CD1c-positive myeloid dendritic cell (primary cell): ENCODE results near the gene OSBPL1A.
A peak's percentile ranks its signal among the peaks of the same experiment; 100 is the strongest.

Source experiments
- DNase-seq: peaks from one replicate; pipeline ENCODE4 v3.0.0-alpha.2; 2016; ENCODE audit errors: extremely low spot score

OSBPL1A gene

DNA sequence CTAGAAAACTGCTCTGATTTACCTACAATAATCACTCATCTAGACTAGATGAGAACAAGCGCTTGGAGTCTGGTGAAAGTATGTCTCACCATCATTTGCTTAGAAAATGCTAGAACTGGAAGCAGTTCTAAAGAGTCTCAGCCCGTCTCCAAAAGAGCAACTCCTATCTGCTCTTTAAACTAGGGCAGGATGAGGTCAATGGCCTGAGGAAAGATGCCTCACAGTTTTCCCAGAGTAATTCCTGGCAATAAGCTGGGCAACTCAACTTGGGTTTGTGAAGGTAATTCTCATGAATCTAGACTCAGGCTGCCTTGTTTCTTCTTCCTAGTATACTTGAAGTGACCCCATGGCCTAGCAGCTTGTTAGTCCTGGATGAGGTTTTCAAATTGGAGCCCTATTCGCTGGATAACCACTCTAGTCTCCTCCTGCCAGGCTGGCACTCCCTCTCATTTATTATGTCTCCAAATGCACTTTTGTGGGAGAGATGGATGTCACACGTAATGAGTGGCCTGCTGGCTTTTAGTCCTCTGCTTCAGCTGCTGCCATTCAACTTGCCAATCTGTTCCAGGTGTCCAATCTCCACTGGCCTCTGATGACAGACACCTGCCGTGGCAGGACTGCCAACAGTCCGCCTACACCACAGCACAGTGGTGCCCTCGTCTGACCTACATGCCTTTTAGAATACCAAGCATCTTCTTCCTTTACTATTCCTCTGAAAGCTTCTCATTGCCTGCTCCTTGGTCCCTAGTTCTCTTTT, 177.9 kb downstream of the OSBPL1A start:
- DNase-seq, result no peak

DNA sequence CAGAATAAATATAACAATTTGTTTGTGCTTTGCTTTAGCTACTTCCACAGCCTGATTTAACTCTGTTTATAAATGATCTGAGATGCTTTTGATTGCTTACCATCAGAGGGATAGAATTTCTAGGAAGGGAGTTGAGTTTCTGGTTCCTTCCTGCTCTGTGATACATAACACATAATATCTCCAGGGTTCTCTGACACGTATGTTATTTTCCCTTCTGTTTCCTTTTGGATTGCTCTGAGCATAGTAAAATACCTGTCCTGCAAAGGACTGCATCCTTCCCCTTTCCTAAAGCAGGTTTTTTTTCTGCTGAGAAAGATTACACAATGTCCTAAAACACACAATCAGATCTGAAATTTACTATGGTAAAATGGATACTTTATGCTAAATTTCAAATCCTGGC, 182.7 kb downstream of the OSBPL1A start:
- DNase-seq, result no peak

DNA sequence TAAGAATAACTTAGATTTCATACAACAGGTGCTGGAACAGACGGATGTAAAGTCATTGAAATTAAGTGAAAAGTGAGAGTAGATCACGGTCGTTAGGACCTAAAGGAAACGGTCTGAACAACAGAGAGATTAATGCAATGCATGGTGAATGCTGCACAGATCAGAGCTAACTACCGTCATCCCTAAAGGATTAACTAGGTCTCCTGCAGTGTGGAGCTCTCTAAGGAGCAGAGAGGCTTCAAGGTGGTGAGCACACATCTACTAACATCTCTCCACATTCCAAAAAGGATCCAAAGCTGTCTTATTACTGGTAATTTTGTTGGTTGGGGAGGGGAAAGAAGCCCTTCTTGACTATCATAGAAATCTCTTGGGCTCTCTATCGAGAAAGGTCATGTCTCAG, 183.5 kb downstream of the OSBPL1A start:
- no peak for DNase-seq

DNA sequence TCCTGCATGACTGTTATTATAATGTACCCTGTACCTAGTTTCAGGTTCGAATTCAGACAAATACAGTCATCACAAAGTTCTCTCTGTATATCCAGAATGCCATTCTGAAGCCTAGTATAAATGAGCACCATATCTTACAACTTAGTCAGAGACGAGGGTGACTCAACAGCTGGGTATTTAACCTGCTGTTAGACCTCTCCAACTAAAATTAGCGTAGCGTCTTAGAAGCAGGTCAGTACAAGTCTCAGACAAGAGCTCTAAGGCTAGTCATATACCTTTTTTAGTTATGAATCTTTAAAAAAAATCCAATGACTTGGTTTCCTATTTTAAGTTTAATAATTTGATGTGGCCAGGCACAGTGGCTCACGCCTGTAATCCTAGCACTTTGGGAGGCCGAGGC, 184.7 kb downstream of the OSBPL1A start:
- DNase-seq, result no peak

DNA sequence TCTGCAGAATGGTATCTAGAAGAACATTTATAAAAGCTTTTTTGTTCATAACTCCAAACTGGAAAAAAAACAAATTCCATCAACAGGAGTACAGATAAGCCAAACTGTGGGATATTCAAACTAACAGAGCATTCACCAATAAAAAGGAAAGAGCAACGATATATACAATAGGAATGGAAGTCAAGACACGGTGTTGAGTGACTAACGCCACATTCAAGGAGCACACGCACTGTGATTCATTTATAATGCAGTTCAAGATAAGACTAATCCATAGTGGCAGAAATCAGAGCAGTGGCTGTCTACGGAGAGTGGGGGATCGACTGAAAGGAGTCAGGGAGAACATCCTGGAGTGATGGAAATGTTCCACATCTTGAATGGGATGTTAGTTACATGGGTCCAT, 188.1 kb downstream of the OSBPL1A start:
- no peak for DNase-seq

DNA sequence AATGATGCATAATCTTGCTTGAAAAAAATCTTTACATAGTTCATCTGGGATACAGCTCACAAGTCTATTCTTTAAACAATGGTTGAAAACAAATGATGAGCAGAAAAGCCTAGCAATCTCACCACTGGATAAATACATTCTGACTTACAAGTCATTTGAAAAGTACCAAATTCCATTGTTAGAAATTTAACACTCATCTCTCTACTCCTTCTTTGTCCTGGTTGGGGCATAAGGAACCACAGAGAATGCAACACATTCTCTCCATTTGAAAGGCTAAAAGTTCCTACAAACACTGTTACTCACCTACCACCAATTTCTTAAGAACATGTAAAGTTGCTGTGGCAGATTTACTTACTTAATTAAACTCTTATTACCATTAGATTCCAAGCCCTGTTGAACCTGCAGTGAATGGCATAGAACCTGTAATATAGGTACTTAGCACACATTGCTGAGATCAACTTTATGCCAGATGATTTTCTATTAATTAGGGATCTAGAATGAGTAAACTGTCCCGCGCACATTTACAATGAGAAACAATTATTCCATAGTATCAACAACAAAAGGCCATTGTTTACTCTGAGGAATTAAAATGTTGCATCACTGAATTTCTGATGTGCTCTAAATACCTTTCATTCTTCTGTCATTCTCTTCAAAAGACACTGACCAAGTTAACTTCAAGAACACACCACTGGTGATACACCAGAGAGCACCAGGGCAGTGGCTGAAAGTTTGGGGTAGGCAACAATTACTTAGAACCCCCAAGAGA, 189.2 kb downstream of the OSBPL1A start:
- DNase-seq, result no peak

DNA sequence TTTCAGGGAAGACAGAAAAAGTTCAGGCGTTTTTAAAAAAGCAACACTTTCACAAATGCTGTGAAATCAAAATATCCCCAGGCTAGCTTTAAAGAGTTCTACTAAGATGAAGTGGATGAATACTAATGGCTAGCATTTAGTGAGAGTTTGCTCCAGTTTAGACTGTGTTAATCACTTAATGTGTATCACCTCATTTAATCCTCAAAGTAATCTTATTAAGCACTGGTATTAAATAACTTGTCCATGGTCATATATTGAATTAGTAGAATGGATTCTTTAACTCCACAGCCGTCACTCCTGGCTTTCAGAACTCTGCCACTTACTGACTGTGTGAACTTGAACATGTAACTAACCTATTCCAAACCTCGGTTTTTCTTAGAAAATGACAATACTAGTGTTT, 192.7 kb downstream of the OSBPL1A start:
- no peak for DNase-seq

DNA sequence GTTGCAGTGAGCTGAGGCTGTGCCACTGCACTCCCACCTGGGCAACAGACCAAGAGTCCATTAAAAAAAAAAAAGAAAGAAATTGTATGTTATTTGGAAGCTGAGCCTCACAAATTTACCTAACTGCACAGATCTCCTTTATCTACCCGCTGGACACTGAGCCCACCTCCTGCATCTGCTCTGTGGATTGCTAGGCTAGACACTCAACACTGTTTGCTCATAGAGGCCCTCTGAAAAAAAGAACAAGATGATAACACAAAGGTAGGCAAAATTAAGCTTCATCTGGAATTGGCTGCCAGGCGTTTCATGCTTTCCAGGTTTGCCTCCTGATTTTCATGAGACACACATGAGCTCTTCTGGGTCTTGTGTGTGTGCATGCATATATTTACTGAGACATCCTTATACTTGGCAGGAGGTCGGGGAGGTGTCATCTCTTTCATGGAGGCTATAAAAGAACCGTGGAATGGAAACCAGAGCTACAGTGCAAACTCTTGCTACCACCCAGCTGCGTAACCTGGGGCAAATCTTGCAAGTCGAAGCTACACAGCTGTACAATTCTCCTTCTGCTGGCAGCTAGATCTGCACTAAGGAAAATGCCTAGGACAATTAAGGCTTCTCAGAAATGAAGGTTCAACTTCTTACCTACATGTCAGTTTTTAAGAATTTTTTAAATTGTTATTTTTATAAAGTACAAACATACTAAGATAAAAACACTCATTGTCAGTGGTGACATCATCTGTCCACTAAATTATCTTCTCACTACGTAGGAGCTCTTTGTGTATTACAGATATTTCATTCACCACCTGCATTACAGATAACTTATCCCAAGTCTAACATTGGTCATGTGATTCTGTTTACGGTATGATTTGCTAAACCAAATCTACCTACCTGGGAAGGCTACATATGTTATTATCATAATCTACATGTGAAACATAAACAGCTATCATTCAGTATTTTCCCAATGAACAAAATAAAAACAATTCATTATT, 195.6 kb downstream of the OSBPL1A start:
- DNase-seq, result no peak

DNA sequence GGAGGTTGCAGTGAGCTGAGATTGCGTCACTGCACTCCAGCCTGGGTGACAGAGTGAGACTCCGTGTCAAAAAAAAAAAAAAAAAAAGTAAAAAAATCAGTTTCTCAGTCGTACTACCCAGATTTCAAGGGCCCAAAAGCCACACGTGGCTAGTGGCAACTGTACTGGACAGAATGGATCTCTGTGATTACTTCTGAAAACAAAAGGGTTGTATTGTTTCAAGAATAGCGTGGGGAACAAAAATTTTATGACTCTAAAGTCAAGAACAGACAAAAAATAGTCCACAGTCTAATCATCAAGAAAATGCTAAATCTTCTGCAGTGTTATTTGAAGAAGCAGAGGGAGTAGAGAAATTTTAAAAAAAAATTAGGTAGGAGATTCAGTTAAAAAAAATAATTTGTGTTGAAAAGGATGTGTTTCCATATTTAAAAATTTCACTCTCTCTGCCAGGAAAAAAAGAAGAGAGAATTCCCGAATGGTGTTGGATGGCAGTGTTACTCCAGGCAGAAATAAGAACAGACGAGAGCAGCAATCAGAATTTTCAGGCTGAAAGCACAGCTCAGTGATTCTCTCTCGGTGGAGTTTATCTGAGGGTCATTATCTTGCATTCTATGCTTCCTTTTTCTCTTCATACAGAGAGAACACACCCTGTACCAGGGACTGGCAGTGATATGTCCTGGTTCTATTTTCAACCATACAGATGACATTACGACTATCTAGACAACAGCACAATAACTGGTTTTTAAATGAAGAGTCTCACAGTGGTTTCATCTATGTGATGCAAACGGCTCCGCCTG, 196.9 kb downstream of the OSBPL1A start:
- DNase-seq, result no peak

DNA sequence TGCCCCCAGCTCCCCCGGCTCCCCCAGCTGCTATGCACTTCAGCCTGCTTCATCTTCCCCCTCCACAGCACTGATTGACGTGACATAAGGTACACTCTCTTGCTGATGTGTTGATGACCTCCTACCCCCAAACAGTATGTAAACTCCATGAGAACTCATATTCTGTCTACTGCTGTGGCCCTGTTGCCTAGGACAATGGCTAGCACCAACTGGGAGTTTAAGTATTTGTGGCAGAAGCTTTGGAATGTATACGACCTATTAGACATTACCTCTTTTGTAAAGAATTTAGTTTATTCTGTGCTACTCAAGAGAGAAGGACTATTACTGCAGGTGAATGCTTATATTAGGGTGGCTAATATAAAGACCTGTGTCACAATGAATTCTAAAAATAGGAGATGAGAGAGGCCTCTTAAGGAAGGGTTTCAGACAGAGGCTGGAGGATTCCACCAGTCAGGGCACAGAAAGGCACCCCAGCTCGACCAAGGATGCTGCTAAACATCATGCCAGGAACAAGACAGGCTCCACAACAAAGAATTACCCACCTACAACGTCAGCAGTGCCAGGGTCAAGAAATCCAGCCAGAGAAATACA, 198.2 kb downstream of the OSBPL1A start:
- DNase-seq, result no peak

DNA sequence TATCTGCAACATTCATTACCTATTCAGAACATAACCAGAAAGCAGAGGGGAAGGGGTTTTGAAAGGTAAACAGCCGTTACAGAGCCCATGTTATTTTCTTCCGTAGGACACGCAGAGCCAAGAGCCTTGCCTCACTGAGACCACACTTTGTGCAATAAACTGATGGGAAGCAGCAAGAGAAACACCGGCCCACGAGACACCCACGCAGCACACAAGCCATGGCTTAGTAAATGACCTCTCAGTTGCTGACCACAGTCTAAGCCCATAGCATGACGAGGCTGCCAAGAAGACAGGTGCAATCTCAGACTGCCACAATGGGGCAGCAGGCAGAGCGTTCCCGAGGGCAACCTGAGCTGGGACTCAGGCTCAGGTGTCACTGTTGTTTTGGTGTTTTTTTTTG, 199.2 kb downstream of the OSBPL1A start:
- peak; percentile 44 for DNase-seq

DNA sequence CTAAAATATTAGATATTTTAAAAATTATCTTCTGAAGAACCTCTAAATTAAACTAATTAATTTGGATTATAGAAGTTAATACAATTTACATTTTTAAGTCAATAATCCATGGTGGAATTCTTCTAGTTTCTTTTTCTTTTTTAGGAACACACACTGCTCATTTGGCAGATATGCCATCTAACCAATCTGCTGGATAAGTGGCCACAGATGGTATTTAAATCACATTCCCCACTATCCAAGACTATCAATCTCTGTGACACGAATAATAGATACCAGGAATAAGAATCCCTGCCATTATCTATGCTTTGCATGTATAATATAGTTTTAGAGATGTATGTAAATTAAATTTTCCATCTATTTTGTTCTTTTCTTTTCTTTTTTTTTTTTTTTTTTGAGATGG, 200.2 kb downstream of the OSBPL1A start:
- no peak for DNase-seq

DNA sequence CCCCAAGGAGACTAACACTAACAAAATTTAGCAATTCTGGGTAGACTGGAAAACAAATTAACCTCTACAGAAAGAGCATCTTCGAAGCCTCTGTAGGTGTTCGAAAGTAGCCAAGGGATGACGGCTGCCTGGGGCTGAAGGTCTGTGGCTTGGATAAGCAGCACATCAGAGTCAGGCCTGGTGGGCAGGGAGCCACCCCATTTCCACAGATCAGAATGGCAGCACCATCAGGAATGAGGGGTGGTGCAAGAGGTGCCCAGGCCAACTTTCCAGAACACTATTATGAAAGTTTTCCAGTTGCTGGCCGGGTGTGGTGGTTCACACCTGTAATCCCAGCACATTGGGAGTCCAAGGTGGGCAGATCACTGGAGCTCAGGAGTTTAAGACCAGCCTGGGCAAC, 200.9 kb downstream of the OSBPL1A start:
- DNase-seq, result no peak

DNA sequence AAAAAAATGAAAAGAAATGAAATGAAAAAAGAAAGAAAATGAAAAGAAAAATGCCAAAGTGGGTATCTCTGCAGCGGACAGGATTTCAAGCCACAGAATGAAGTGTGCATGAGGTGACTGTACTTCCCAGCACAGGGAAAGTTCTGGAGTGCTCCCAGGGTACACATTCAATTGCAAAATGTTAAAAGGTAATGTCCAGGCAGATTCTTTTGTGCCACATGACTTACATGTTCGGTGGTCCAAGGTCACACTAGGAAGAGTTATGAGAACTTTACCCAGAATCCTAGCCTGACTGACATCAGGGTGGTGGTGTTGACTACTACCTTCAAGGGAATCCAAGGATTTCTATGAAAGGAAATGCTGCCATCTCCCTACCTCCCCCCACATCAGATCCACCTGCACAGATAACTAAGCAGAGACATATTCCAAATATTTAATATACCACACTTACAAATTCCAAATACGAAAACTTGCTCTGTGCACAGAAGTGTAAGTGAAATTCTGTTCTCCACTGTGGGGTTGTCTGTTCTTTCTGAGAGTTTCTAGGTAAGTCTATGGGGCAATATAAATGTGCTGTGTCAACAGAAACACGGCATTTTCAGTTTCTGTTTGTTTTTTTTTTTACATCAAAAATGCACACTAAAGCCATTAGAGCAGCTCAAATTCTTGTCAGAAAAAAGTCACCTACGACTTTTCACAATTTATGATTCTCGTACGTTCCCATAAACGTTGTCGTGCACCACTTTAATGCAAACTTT, 202.1 kb downstream of the OSBPL1A start:
- DNase-seq, result no peak

DNA sequence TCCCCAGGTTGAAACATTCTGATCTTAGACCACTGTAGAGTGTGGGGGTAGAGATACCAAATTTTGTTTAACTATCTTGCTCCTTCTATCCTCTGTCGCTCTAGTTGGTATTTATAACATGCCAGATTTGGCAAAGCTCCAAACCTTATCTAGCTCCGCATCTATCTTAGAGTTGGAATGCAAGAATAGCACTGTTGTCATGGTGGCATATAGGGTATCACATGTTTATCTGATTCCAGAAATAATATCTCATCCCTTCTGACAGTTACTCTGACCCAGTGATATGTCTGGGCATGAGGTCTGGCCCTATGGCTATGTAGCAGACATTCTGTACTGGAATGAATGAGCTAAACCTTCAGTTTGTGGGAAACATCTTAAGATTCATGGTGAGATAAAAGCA, 207.0 kb downstream of the OSBPL1A start:
- DNase-seq, result no peak

DNA sequence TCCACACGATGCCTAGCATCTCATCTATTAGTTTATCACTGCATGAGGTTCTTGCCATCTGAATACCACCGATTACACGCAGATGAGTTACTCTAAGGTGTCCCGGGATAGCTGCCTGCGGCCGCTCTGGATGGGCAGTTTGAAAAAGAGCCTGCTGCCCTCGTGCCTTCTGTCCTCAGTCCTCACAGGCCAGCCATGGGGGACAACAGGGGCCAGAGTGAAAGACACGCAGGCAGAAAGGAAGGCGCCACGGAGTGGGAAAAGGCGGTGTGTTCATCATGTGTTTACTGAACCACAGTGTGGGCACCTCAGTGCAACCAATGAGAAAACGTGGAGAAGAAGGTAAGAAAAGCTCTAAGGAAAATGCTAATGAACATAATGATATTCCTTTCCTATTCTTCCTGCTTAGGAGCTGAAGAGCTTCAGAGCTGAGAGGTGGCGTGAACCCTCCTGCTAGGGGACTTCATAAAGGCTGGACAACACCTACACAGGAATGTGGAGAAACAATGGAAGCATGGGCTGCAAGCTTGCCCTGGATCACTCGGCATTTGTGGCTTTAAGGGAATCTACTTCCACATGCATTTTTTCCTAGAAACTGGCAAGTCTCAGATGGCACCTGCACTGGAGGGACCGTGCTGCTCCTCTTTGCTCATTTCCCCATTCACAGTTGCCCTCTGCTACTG, 207.8 kb downstream of the OSBPL1A start:
- no peak for DNase-seq

DNA sequence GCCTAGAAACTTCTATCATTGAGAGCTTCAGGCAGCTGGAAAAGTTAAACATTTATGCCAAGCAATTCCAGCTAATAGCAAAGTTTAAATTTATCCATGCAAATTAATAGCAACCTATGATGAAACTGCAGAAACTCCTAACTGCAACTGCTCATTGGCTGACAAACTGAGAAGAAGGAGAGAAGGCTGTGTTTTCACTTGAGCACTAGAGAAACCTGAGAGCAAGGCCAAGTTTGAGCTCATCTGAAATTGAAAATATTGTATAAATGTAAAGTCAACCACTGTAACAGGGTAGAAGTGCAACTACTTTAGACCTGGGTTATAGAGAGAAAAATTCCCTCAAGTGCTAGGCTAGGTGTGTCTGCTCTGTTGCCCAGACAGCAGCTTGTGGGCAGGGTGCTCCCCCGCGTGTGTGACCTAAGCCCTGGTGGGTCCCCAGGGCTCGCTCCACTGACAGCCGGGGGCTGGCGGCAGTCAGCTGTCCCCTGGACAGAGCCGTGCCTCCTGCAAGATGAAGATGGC, 208.6 kb downstream of the OSBPL1A start:
- DNase-seq, result no peak

DNA sequence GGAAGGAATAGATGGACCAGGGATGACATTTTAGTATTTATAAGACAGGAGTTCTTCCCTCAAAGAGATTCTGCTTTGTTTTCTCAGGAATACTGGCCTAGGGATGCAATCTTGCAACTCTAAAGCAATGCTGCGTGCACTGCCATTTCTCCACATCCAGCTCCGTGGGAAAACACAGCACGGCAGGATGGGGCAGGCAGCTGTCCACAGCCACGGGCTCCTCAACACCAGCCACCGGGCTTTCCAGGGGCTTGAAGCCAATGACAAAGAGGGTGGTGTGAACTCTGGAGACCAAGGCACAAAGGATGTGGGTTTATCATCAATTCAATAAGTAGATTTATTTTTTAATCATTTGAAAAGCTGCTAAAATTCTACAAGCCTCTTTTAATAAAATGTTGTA, 209.5 kb downstream of the OSBPL1A start:
- DNase-seq, result no peak

DNA sequence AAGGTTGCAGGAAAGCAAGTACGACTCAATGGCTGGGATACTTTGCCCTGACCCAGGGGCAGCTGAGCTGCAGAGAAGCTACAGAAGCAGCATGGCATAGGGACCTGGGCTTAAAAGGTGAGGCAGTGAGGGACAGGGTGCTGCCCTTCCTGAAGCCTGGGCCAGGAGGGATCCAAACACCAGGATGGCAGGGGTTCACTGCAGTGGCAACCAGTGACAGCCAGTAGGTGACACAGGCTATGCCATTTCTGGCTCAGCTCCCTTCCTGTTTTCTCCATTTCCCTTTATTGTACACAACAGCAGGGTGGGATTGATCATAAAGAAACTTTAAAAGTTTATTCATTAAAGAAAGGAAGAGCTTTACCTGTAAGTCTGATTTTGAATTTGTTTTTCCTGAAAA, 209.9 kb downstream of the OSBPL1A start:
- no peak for DNase-seq
